ENCODE measurements around the gene CMTM8.
"Not testable (repeated sequence)": the region's sequence is repeated elsewhere in the genome, so short reads cannot be mapped to it uniquely, and the experiment has no call there.

The CMTM8 gene

DNA sequence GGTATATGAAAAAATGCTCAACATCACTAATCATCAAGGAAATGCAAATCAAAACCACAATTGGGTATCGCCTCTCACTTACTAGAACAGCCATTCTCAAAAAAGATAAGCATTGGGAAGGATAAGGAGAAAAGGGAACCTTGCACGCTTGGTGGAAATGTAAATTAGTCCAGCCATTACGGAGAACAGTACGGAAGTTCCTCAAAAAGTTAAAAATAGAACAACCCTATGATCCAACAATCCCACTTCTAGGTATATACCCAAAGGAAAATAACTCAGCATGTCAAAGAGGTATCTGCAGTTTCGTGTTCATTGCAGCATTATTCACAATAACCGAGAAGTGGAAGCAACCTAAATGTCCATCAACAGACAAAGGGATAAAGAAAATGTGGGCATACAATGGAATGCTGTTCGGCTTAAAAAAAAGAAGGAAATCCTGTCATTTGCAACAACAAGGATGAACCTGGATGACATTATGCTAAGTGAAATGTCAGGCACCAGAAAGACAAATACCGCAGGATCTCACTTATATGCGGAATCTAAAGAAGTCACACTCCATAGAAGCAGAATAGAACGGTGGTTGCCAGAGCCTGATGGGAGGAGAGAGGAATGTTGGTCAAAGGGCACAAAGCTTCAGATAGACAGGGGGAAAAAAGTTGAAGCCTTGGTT, 141.5 kb downstream of the CMTM8 start:
- DNase-seq (ENCODE audit: low read depth), result no peak

DNA sequence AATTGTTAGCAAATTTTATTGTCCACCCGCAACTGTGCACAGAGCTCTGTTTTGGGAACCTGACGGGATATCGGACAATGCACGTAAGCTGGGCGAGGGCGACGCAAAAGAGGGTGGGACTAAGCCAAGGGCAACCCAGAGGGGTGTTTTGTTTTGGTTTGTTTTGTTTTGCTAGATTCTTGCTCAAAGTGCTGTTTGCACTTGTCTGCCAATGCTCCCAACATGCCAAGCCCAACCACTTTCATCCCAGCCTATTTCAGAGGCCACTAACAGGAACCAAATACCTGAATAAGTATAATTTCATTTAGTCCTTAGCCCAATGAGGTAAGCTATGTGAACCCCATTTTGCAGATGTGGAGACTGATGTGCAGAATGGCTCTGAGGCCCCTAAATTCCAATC, 143.4 kb downstream of the CMTM8 start:
- DNase-seq (ENCODE audit: low read depth), result no peak

DNA sequence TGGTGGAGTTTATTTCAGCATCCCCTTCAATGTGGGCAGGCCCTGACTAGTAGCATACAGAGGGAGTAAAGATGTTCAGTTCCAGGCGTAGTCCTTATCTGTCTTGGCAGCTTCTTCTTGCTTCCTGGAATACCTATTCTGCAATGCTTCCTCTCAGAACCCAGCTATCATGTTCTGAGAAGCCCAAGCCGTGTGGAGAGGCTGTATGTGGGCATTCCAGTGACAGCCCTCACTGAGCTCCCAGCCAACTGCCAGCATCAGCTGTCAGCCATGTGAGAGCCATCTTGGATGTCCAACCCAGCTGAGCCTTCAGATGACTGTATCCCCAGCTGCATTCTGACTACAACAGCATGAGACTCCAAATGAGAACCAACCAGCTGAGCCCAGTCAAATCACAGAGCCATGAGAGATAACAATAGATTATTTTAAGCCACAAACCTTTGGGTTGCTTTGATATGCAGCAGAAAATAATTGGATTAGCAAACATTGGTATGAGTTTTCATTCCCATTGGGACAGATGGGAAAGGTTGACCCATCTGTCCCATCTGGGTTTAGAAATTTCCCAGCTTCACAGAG, 144.7 kb downstream of the CMTM8 start:
- no peak for DNase-seq (ENCODE audit: low read depth)

DNA sequence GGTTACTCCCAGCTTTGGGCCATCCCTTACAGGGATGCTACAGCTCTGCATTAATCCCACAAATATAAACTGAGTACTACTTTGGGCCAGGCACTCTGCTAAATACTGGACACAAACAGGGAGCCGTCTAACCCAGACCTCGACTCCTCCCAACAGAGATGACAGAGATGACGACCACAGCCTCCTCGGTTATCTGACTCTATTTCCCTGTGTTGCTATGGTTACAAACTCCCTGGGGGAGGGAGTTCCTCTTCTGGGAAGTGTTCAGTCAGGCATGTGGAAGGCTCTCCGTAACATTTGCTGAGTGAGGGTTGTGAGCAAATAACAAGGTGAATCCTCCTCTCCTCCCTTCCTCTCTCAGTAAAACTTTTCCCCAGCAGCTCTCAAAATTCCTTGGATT, 146.5 kb downstream of the CMTM8 start:
- DNase-seq (ENCODE audit: low read depth), result no peak

DNA sequence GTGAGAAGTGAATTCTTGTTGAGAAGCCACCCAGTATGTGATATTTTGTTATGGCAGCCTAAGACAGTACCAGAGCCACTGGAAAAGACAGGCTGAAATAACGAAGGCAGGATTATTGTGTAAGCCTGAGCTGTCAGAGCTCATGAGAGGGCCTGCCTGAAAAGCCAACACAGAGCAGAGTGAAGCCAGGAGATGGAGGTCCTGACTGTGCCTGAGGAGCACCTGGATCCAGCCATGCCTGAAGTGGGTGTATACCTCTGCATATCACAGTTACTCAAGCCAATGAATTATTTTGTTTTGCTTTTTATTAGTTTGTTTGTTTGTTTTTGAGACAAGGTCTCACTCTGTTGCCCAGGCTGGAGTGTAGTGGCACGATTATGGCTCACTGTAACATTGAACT, 149.0 kb downstream of the CMTM8 start:
- no peak for DNase-seq (ENCODE audit: low read depth)

DNA sequence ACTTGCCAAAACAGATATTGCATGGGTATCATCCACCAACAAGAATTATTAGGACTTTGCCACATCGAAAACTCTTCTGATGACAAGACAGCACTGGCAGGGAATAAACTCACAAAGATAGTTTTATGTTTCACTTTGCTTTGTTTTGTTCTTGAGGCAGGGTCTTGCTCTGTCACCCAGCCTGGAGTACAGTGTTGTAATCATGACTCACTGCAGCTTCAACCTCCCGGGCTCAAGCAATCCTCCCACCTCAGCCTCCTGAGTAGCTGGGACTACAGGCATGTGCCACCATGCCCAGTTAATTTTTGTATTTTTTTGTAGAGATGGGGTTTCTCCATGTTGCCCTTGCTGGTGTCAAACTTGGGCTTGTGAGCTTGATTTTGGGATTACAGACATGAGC, 151.1 kb downstream of the CMTM8 start:
- not testable (repeated sequence) for DNase-seq (ENCODE audit: low read depth)

DNA sequence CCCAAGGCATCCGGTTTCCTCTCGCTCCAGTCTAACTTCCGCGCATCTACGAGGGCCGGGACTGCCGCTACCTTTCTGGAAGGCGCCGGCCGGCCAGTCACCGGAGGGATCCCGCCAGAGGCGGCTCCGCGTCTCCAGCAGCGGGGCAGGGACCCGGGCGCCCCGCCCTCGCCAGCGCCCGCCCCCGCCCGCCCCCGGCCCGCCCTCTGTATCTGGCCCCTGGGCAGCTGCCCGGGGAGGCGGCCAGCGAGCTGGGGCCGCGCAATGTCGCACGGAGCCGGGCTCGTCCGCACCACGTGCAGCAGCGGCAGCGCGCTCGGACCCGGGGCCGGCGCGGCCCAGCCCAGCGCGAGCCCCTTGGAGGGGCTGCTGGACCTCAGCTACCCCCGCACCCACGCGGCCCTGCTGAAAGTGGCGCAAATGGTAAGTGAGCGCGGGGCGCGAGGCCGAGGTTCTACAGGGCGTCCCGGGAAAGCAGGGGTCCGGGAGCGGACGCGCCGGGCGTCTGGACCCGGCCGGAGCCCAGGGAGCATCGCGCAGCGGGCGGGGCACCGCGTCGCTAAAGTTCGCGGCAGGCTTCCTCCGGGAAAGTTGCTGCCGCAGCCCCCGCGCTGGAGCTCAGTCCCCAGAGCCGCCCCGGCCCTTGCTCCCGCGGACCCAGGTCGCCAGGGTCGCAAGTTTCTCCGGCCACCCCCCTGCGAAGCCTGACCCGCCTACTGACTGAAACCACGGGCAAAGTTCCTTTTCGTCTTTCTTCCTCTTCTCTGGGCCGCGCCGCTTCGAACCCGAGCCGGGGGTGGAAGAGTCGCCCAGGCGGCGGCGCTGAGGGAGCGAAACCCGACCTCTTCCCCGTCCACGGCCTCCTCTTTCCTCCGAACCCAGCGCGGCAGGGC, 153.4 kb downstream of the CMTM8 start, which contains the start of gene CMTM7:
Gene CMTM7 (plus strand): TSS at position 211 of the 893 bp plus-strand sequence. CDS start 54 bp downstream, at position 265.
- DNase-seq (ENCODE audit: low read depth), result no peak

DNA sequence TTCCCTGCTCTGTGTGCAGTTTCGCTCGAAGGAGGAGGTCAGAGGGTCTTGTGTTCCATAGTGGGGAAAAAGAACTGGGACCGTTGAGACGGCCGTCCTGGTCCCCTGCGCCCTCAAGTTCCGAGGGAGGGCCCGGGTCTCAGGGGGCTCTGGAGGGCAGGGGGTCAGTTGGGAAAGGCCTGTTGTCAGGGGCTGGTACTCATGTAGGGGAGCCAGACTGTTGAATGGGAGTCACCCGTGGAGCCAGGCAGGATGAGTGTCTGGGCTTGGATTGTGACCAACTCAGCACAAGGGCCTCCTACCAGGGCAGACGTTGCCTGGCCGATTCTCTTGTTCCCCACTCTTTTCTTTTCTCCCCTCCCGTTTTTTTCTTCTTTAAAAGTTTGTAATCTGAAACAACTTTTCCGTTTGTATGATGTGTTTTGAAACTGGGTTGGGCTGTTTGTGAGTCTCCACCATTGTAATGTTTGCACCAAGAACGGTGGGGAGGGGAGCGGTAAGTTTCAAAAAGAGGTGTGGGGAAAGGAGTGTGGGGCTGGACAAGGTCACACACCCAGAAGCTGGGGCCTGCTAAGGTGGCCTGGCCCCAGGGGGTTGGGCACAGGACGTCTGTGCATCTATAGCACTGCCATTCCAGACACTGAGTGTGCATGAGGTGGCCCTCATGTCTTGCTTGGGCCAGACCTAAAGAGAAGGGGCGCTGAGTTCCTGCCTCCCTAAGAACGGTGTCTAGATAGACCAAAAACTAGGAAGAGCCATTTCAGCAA, 154.2 kb downstream of the CMTM8 start:
- no peak for DNase-seq (ENCODE audit: low read depth)

DNA sequence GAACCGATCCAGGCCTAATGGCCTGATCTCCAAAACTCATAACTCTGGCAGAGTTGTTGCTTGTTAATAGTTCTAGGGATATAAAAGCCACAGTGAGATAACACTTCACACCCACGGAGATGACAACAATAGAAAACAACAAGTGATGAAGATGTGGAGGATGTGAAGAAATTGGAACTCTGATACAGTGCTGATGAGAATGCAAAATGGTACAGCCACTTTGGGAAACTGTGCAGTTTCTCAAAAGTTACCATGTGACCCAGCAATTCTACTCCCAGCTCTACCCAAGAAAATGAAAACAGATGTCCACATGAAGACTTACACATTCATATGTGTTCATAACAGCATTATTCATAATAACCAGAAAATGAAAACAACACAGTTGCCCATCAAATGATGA, 157.0 kb downstream of the CMTM8 start:
- no peak for DNase-seq (ENCODE audit: low read depth)

DNA sequence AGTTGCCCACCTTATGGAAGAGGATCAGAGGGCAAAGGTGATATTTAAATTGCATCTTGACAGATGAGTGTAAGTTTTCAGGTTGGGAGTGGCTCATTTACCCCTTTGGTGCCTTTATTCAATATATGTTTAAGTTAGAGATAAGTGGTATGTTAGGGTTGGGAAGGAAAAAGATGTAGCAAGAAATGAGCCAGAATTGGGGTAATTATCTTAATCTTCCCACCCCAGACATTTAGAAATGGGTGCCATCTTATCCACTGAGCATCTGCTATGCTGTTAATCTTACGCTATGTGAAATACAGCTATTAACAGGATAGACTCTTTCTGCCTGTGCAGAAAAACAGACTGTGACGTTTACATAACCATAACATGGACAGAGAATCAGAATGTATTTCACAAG, 159.5 kb downstream of the CMTM8 start:
- DNase-seq (ENCODE audit: low read depth), result no peak

DNA sequence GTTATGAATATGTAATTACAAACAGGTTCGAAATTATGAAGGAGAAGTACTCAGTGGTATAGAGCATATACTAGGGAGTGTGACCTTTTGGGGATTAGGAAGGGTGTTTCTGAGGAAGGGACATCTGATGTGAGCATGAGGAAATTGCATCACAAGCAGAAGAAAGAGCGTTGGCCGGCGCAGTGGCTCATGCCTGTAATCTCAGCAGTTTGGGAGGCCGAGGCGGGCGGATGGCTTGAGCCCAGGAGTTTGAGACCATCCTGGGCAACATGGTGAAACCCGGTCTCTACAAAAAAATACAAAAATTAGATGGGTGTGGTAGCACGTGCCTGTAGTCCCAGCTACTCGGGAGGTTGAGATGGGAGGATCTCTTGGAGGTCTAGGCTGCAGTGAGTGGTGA, 160.1 kb downstream of the CMTM8 start:
- no peak for DNase-seq (ENCODE audit: low read depth)

DNA sequence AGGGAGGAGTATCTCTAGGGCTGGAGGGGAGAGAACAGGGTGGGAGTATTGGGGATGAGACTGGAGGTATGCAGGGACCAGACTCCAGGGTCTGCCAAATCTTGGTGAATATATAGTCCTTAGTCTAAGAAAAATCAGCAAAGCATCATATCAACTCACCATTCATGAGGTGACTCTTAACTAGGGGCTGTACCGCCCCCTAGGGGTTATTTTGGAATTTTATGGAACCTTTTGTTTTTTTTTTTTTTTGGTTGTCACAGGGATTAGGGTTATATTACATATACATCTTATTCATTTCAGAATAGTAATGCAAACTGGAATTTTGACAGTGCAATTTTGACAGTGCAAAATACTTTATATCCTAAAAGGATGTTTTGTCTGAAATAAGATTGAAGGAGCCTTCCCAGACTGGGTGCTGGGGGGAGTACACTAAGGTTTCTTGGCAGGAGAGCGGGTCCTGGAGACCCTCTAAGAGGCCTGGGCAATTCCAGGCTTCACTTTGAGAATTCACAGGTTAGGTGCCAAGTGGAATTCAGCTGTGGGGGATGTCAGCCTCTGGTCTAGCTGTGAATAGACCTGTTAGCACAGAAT, 160.6 kb downstream of the CMTM8 start:
- DNase-seq (ENCODE audit: low read depth), result no peak

DNA sequence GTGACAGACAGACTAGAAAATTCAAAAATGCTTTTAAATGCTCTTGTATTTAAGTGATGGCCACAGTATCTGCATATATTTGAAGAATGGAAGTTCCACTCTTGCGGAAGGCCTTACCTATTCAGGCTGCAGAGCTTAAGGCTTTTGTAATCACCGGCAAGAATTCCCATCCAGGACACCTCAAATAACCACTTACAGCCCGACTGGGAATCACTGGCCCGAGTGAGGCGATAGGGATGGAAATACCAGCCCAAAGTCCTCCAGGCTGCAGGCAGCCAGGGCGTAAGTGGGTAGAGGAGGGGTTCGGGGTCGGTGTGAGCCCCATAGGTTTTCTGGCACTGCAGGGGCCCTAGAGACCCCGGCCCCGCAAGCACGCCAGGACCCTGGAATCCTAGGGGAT, 162.6 kb downstream of the CMTM8 start:
- no peak for DNase-seq (ENCODE audit: low read depth)

DNA sequence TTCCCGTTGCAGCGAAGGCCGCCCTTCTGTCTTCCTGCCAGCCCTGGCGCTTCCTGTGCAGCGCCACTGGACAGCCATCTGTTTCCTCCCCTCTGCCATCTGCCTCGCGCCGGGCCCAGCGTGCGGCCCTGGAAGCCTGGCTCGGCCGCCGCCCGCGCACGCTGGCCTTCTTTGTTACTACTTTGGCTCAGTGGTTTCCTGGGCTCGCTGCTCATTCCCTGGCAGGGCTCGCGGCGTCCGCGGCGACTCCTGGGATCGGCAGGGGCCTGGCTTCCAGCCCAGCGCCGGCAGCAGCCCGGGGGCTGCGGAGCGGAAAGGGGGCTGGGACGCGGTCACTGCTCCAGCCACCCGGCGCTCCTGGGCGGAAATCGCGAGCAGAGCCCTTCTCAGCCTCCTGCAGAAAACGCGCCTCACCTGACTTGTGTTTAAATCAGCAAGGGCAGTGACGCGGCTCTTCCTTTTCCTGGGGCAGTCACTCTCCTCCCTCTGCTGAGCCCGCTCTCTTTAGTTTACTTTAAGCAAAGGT, 163.1 kb downstream of the CMTM8 start:
- DNase-seq (ENCODE audit: low read depth), result no peak

DNA sequence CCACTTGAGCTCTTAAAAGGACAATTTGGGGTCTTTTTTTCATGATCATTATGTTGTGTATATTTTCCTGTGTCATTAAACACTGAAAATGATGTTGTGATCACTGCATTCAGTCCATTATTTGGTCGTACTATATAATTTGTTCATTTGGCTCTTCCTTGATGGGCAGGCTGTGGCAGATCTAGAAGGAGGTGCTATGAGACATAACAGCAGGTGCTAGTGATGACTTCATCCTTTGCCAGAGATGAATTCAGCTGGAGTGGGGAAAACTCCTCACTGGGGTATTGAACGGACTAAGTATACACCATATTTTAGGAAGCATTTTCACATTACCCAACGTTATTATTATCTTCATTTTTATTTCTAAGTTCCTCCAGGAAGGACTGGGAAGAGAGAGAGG, 165.2 kb downstream of the CMTM8 start:
- DNase-seq (ENCODE audit: low read depth), result no peak

DNA sequence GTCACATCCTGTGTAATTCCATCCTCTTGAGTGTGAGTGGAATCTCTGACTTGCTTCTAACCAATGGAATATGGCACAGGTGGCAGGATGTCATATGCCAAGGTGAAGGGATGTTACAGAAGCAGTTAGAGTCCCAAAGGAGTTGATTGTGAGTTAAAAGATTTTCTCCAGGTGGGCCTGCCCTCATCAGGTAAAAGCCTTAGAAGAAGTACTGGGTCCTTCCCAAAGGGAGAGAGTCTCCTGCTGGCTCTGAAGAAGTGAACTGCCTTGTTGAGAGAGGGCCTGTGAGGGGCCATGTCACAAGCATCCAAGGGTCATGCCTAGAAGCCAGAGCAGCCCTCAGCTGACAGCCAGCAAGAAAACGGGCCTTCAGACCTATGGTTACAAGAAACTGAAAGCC, 166.2 kb downstream of the CMTM8 start:
- no peak for DNase-seq (ENCODE audit: low read depth)

DNA sequence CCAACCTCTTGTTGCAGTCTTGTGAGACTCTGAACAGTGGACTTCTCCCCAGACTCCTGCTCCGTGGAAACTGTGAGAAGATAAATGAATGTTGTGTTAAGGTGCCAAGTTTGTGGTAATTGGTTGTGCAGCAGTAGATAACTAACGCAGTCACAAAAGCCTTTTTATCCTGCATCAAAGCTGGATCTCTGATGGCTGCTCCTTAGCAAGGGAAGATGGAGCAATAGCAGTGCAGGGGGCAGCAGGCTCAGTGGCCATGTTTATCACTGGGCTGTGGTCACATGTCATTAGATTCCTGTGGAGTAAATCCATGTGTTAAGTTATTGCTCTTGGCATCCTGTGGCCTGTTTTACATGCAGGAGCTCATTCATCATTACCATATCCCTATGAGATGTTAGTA, 166.7 kb downstream of the CMTM8 start:
- no peak for DNase-seq (ENCODE audit: low read depth)

DNA sequence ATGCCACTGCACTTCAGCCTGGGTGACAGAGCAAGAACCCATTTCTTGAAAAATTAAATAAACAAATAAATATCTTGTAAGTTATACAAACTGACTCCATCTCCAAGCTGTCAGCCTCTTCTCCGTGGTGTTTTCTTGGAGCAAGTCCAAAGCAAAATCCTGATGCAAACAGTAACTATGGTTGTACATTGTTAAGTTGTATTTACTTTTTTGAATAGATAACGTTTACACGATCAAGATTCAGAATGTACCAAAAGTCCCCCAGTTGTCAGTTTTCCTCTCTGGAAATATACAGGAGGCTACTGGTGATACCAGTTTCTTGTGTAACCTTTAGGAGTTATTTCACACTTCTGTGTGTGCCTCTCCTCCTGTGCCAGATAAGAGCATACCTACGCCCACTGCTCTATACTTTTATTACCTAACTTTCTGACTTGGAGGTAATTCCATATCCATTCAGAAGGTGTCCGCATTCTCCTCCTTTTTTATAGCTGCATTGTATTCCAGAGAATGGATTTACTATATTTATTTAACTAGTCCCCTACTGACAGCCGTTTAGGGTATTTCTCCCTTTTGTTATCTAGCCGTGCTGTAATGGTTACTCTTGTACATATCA, 167.3 kb downstream of the CMTM8 start:
- DNase-seq (ENCODE audit: low read depth), result no peak

DNA sequence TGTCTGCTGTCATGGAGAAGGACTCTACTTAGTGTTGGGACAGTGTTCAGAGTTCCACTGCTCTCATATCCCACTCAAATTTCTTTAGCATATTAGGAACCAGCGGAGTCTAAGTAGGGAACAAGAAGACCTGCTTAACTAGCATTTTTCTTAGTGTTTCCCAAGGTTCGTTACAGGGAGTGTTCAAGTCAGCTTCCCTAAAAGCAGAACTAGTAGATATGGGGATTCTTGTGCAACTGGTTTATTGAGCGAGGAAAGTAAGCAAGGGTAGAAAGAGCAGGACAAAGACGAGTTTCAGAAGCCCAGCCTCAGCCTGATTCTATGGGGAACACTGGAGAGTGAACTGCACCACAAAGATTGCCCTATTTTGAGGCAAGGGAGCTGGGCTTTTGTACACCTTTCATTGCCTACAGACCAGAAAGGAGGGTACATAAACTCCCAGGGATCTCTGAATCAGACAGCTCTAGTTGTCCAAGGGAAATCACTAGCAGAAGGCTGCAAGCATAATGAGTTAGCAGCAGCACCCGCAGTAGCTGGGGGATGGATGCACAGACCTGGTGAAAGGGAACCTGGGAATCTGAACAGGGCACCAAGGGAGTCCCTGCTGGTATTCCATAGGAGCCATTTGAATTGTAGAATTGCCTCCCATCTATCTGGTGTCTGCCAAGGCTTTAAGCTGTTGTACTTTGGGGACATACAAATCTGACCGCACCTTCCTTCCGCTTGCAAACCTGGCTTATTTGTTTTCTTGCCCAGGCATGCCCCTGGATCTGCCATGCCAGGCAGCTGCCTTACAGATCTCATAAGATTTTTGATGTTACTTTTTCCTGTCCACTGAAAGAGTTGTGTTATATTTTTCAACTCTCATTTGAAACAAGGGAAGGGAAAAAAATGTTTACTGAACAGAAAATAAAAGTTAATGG, 168.3 kb downstream of the CMTM8 start:
- DNase-seq (ENCODE audit: low read depth), result no peak

All from GM04503 (cell line).